Measurements from ENCODE around the gene CAPG.

CAPG gene

GRCh38 chr2:85409845-85410583, at the start of gene CAPG:
Gene CAPG (minus strand): TSS chr2:85410366. CDS start chr2:85402145, 8,221 bp downstream.
- Histone ChIP-seq H3K4me3 (no peak within 1 kb of the TSS), H3K9me3 (no peaks in the 10 kb centered on the region)

GRCh38 chr2:85459771-85460170, 49.6 kb upstream of the CAPG start:
- peaks cover 7% of the 10 kb centered on the region for H3K4me1 ChIP-seq
- no peaks in the 10 kb centered on the region for H3K36me3 ChIP-seq (replicated peaks)
- no peaks in the 10 kb centered on the region for H3K9me3 ChIP-seq
- in situ Hi-C loops (cut with MboI; ENCODE audit: low sequenced_read_pairs), result no loop called here
- no peaks in the 10 kb centered on the region for H3K27me3 ChIP-seq (ENCODE audit: low read depth)
- no peak overlapping the region for H3K4me3 ChIP-seq
- no peak for DNase-seq (ENCODE audit: low spot score in 2 of 2)

More at GRCh38 chr2:85409845-85410583, at the start of gene CAPG:
- Histone ChIP-seq H3K36me3 (replicated peaks) (no peaks in the 10 kb centered on the region), H3K4me1 (peaks cover 6% of the 10 kb centered on the region), H3K27me3 (ENCODE audit: low read depth) (no peaks in the 10 kb centered on the region)
- in situ Hi-C loops (cut with MboI; ENCODE audit: low sequenced_read_pairs), result no loop called here
- peak in 1 of 2 experiments; percentile 52 for DNase-seq (ENCODE audit: low spot score in 2 of 2)

- no peaks in the 10 kb centered on the region for H3K9me3 ChIP-seq
- peaks cover 7% of the 10 kb centered on the region for H3K4me1 ChIP-seq
- H3K4me3 ChIP-seq, result no peak overlapping the region
- DNase-seq (ENCODE audit: low spot score in 2 of 2), result peak in 1 of 2 experiments; percentile 58
- in situ Hi-C loops (cut with MboI; ENCODE audit: low sequenced_read_pairs), result no loop called here
- H3K27me3 ChIP-seq (ENCODE audit: low read depth), result no peaks in the 10 kb centered on the region
- H3K36me3 ChIP-seq (replicated peaks), result no peaks in the 10 kb centered on the region
These were observed 48.7 kb upstream of the CAPG start for GRCh38 chr2:85458601-85459563.

- H3K27me3 ChIP-seq (ENCODE audit: low read depth), result no peaks in the 10 kb centered on the region
- peaks cover 7% of the 10 kb centered on the region for H3K4me1 ChIP-seq
- H3K36me3 ChIP-seq (replicated peaks), result no peaks in the 10 kb centered on the region
- in situ Hi-C loops (cut with MboI; ENCODE audit: low sequenced_read_pairs), result no loop called here
- H3K4me3 ChIP-seq, result no peak overlapping the region
- DNase-seq (ENCODE audit: low spot score in 2 of 2), result no peak
- H3K9me3 ChIP-seq, result no peaks in the 10 kb centered on the region
These were observed 47.7 kb upstream of the CAPG start for GRCh38 chr2:85457877-85458316.

- Histone ChIP-seq H3K4me1 (peaks cover 7% of the 10 kb centered on the region), H3K36me3 (replicated peaks) (no peaks in the 10 kb centered on the region), H3K4me3 (no peak overlapping the region), H3K9me3 (no peaks in the 10 kb centered on the region), H3K27me3 (ENCODE audit: low read depth) (no peaks in the 10 kb centered on the region)
- no peak for DNase-seq (ENCODE audit: low spot score in 2 of 2)
- in situ Hi-C loops (cut with MboI; ENCODE audit: low sequenced_read_pairs), result no loop called here
These were observed 46.9 kb upstream of the CAPG start for GRCh38 chr2:85457043-85457442.

GRCh38 chr2:85455552-85456090, 45.5 kb upstream of the CAPG start:
- peaks cover 7% of the 10 kb centered on the region for H3K4me1 ChIP-seq
- H3K27me3 ChIP-seq (ENCODE audit: low read depth), result no peaks in the 10 kb centered on the region
- no peaks in the 10 kb centered on the region for H3K9me3 ChIP-seq
- no peak overlapping the region for H3K4me3 ChIP-seq
- no peak for DNase-seq (ENCODE audit: low spot score in 2 of 2)
- in situ Hi-C loops (cut with MboI; ENCODE audit: low sequenced_read_pairs), result no loop called here
- no peaks in the 10 kb centered on the region for H3K36me3 ChIP-seq (replicated peaks)

GRCh38 chr2:85453571-85453970, 43.4 kb upstream of the CAPG start:
- in situ Hi-C loops (cut with MboI; ENCODE audit: low sequenced_read_pairs), result no loop called here
- H3K9me3 ChIP-seq, result no peaks in the 10 kb centered on the region

GRCh38 chr2:85452237-85452636, 42.1 kb upstream of the CAPG start:
- Histone ChIP-seq H3K36me3 (replicated peaks) (no peaks in the 10 kb centered on the region), H3K9me3 (no peaks in the 10 kb centered on the region), H3K4me1 (no peaks in the 10 kb centered on the region), H3K4me3 (no peak overlapping the region), H3K27me3 (ENCODE audit: low read depth) (no peaks in the 10 kb centered on the region)
- in situ Hi-C loops (cut with MboI; ENCODE audit: low sequenced_read_pairs), result no loop called here
- no peak for DNase-seq (ENCODE audit: low spot score in 2 of 2)

More at GRCh38 chr2:85453571-85453970, 43.4 kb upstream of the CAPG start:
- Histone ChIP-seq H3K36me3 (replicated peaks) (no peaks in the 10 kb centered on the region), H3K4me1 (peaks cover under 1% of the 10 kb centered on the region), H3K27me3 (ENCODE audit: low read depth) (no peaks in the 10 kb centered on the region), H3K4me3 (no peak overlapping the region)
- no peak for DNase-seq (ENCODE audit: low spot score in 2 of 2)

- no peaks in the 10 kb centered on the region for H3K9me3 ChIP-seq
- in situ Hi-C loops (cut with MboI; ENCODE audit: low sequenced_read_pairs), result no loop called here
- H3K4me1 ChIP-seq, result no peaks in the 10 kb centered on the region
- no peaks in the 10 kb centered on the region for H3K27me3 ChIP-seq (ENCODE audit: low read depth)
- no peaks in the 10 kb centered on the region for H3K36me3 ChIP-seq (replicated peaks)
- no peak for DNase-seq (ENCODE audit: low spot score in 2 of 2)
- no peak overlapping the region for H3K4me3 ChIP-seq
These were observed 39.0 kb upstream of the CAPG start for GRCh38 chr2:85449214-85449588.

- no peak for DNase-seq (ENCODE audit: low spot score in 2 of 2)
- H3K36me3 ChIP-seq (replicated peaks), result no peaks in the 10 kb centered on the region
- in situ Hi-C loops (cut with MboI; ENCODE audit: low sequenced_read_pairs), result no loop called here
- H3K27me3 ChIP-seq (ENCODE audit: low read depth), result no peaks in the 10 kb centered on the region
- H3K4me3 ChIP-seq, result no peak overlapping the region
- H3K4me1 ChIP-seq, result no peaks in the 10 kb centered on the region
- no peaks in the 10 kb centered on the region for H3K9me3 ChIP-seq
These were observed 38.5 kb upstream of the CAPG start for GRCh38 chr2:85448461-85449213.

GRCh38 chr2:85447222-85447585, 37.0 kb upstream of the CAPG start:
- Histone ChIP-seq H3K36me3 (replicated peaks) (no peaks in the 10 kb centered on the region), H3K4me1 (no peaks in the 10 kb centered on the region), H3K4me3 (no peak overlapping the region), H3K27me3 (ENCODE audit: low read depth) (no peaks in the 10 kb centered on the region), H3K9me3 (no peaks in the 10 kb centered on the region)
- no peak for DNase-seq (ENCODE audit: low spot score in 2 of 2)
- in situ Hi-C loops (cut with MboI; ENCODE audit: low sequenced_read_pairs), result no loop called here

- Histone ChIP-seq H3K4me1 (no peaks in the 10 kb centered on the region), H3K4me3 (no peak overlapping the region), H3K9me3 (no peaks in the 10 kb centered on the region), H3K27me3 (ENCODE audit: low read depth) (no peaks in the 10 kb centered on the region), H3K36me3 (replicated peaks) (no peaks in the 10 kb centered on the region)
- DNase-seq (ENCODE audit: low spot score in 2 of 2), result no peak
- in situ Hi-C loops (cut with MboI; ENCODE audit: low sequenced_read_pairs), result no loop called here
These were observed 36.4 kb upstream of the CAPG start for GRCh38 chr2:85446296-85447221.

Measured in HAP-1 (cell line).